Stimulated activated naive CD8-positive, alpha-beta T cell treated with anti-CD3 and anti-CD28 coated beads, Interleukin-15, amount 100 ng/mL, for 72 hours (primary cell): ENCODE data around the gene GSAP.

ENCODE experiments used
- ATAC-seq: fragments of 150-1000 bp; cut with Tn5 transposase; 2 replicates; pipeline ENCODE4 v1.10.0; 2021; ENCODE audit warnings: mild to moderate bottlenecking, moderate library complexity
- DNase-seq, 2 donors: peaks; one replicate each; pipeline ENCODE4 v3.0.0; 2021 to 2022
- H3K27ac Mint-ChIP-seq, 2 donors: one replicate each; pipeline ENCODE4 v1.8.0; 2022; ENCODE audit warnings: mild to moderate bottlenecking in 2 of 2, mixed read lengths in 2 of 2, moderate library complexity in 2 of 2
- H3K27me3 Mint-ChIP-seq: one replicate; pipeline ENCODE4 v1.8.0; 2022; ENCODE audit warnings: mixed read lengths
- H3K4me1 Mint-ChIP-seq: one replicate; pipeline ENCODE4 v1.8.0; 2022; ENCODE audit warnings: mild to moderate bottlenecking, mixed read lengths
- H3K4me3 Mint-ChIP-seq, 2 donors: one replicate each; pipeline ENCODE4 v1.8.0; 2022; ENCODE audit warnings: mild to moderate bottlenecking in 2 of 2, mixed read lengths in 2 of 2, moderate library complexity in 1 of 2
- H3K9me3 Mint-ChIP-seq, 2 donors: one replicate each; pipeline ENCODE4 v1.8.0; 2022; ENCODE audit warnings: mixed read lengths in 2 of 2

The GSAP gene

DNA sequence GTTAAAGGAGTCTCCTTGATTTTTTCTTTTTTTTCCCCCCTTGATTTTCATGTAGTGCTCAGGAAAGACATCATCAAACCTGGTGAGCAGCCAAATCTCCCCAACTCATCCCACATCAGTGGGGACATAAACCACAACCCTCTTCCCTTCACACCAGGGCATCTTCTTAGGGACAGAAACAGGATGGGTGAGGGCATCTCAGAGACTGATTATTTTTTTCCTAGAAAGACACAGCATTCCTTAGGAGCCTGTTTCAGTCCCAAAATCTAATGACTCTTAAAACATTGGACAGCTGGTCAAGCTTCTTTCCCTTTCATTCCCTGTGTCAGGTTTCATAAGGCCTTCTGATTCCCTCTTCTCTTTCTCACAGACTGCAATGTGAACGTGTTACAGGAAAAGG, 31.5 kb upstream of the GSAP start:
- no peaks in the 10 kb centered on the region for H3K27me3 Mint-ChIP-seq
- H3K9me3 Mint-ChIP-seq: peaks cover 0 to 5% of the 10 kb centered on the region in 2 donors
- H3K4me3 Mint-ChIP-seq: no peak overlapping the region
- ATAC-seq: no peak
- no peak overlapping the region for H3K27ac Mint-ChIP-seq
- no peak for DNase-seq
- peaks cover 7% of the 10 kb centered on the region for H3K4me1 Mint-ChIP-seq

DNA sequence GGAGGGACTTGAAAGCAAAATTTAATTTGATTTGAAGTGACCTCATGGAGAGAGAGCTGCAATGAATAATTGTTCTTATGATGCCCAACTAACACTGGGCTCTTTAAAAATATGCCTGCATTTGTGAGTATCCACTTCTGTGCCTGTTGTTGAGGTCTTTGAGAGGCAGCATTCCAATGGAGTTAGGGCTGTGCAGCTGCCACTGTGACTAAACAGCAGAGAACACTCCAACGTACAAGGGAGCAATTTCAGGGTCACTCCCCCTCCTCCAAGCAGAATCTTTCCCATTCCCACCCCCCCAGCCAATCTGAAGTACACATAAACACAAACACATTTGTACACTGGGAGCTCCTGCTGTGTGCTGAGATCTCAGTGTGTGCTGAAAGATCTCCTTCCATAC, 28.0 kb upstream of the GSAP start:
- Mint-ChIP-seq H3K4me1 (peaks cover 7% of the 10 kb centered on the region), H3K9me3 (peaks cover 0 to 3% of the 10 kb centered on the region in 2 donors), H3K27ac (no peak overlapping the region), H3K27me3 (no peaks in the 10 kb centered on the region), H3K4me3 (no peak overlapping the region)
- DNase-seq: no peak
- no peak for ATAC-seq

DNA sequence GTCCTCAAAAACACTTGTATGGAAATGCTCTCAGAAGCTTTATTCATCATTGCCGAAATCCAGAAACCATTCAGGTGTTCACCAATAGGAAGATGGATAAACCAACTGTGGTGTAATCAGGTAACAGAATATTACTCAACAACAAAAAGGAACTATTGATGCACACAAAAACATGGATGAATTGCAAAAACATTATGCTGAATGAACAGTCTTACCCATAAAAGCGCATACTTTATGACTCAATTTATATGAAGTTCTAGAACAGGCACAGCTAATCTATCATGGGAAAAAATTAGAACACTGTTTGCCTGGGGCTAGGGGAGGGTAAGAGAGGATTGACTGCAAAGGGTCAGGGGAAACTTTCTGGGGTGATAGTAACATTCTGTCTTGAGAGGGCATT, 26.9 kb upstream of the GSAP start:
- no peak overlapping the region for H3K4me3 Mint-ChIP-seq
- H3K27me3 Mint-ChIP-seq: no peaks in the 10 kb centered on the region
- DNase-seq (no peak), ATAC-seq (no peak)
- peak overlapping the region; percentile 24 to 84 for H3K27ac Mint-ChIP-seq
- no peaks in the 10 kb centered on the region for H3K9me3 Mint-ChIP-seq
- H3K4me1 Mint-ChIP-seq: peaks cover 7% of the 10 kb centered on the region

DNA sequence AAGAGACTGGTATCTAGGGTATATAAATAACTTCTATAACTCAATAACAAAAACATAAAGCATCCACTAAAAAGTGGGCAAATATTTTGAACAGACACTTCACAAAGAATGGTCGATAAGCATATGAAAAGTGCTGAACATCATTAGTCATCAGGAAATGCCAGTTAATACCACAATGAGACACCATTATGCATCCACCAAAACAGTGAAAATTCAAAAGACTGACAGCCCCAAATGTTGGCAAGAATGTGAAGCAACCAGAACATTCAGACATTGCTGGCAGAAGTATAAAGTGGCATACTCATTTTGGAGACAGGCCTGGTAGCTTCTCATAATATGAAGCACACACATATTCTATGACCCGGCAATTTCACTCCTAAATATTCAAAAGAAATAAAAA, 26.5 kb upstream of the GSAP start:
- no peaks in the 10 kb centered on the region for H3K9me3 Mint-ChIP-seq
- ATAC-seq (no peak), DNase-seq (no peak)
- no peak overlapping the region for H3K27ac Mint-ChIP-seq
- H3K4me3 Mint-ChIP-seq: no peak overlapping the region
- H3K4me1 Mint-ChIP-seq: peaks cover 4% of the 10 kb centered on the region
- no peaks in the 10 kb centered on the region for H3K27me3 Mint-ChIP-seq

DNA sequence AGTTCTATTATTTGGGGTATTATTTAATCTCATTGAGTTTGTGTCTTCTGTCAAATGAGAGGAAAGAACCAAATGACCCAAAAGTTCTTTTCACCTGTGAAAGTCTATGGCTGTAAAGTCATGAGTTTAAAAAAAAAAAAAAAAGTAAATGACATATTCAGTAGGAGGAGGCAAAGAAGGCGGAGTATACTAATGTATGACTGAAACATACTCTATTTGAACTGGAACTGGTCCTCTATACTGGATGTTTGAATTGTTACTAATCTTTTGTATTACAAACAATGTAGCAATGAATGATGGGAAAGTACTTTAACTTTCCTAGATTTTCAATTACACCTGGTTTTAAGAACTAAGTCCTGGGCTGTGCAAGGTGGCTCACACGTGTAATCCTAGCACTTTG, 24.9 kb upstream of the GSAP start:
- no peak for DNase-seq
- H3K4me3 Mint-ChIP-seq: no peak overlapping the region
- no peak overlapping the region for H3K27ac Mint-ChIP-seq
- ATAC-seq: no peak
- H3K27me3 Mint-ChIP-seq: no peaks in the 10 kb centered on the region
- no peaks in the 10 kb centered on the region for H3K4me1 Mint-ChIP-seq
- no peaks in the 10 kb centered on the region for H3K9me3 Mint-ChIP-seq

DNA sequence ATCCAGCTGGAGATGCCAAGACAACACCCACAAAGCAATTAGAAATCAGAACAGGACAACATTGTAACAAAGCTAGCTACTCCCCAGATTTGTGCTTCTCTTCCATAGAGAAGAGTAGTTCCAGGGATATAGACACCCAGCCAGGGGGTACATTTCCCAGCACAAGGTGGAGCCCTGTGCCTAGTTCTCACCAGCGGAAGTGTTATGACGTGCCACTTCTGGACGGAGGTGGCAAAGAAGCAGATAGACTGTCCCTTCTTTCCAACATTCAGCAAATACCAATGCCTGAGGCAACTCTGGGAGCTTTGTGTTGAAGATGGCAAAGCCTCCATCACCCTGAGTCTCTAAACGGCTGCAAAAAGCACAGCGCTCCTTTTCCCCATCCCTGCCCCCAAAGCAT, 23.4 kb upstream of the GSAP start:
- Mint-ChIP-seq H3K9me3 (no peaks in the 10 kb centered on the region), H3K4me1 (no peaks in the 10 kb centered on the region), H3K27me3 (no peaks in the 10 kb centered on the region), H3K27ac (no peak overlapping the region), H3K4me3 (no peak overlapping the region)
- ATAC-seq (no peak), DNase-seq (no peak)

DNA sequence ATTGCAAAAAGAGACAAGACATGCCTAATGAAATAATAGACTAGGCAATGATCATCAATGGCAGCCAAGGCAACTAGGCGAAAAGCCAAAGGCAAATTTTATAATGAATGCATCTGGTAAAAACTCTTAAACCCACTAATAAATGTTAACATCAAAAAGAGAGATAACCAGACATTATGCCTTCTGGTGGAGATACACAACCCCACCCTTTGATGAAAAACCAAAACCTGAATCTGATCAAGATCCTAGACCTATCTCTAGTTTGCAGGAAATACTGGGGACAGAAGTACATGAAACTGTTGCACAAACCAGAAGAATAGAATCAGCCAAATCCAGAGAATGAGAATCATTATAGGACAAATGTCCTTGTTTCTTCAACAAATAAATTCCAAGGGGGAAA, 22.0 kb upstream of the GSAP start:
- H3K9me3 Mint-ChIP-seq: no peaks in the 10 kb centered on the region
- H3K27ac Mint-ChIP-seq: no peak overlapping the region
- DNase-seq (no peak), ATAC-seq (no peak)
- no peaks in the 10 kb centered on the region for H3K27me3 Mint-ChIP-seq
- no peak overlapping the region for H3K4me3 Mint-ChIP-seq
- H3K4me1 Mint-ChIP-seq: no peaks in the 10 kb centered on the region

DNA sequence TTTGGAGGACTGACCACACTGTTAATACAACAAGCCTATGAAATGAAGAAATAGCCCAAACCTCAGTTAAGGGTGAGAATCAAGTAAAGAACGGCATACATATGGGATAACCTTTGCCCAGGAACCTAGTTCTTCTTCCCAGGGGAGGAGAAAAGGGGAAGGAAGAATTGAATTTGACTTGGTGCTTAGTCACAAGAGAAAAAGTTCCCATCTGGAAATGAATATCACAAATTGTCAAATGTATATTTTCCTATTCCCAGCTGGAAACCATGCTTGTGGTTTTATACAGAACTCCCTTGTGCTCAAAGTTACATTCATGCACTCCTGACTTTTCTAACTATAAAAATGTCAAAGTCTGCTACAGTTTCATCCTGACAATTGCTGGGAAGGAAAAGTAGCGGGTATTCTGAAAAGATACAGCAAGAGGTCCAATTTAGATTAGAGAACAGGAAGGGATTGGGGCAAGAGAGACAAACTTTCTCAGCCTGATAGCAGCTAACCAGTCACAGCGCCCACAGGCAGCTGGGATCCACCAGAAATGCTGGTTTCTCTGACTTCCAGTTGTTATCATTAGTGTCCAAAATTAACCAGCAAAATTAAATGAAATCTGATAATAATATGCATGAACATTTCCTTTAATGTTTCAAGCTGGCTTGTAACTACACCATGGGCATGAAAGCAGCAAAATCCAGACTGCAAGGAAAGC, 18.6 kb upstream of the GSAP start:
- Mint-ChIP-seq H3K27me3 (no peaks in the 10 kb centered on the region), H3K4me1 (peaks cover 13% of the 10 kb centered on the region), H3K9me3 (no peaks in the 10 kb centered on the region), H3K4me3 (no peak overlapping the region), H3K27ac (peak overlapping the region in 1 of 2 donors; percentile 86)
- no peak for DNase-seq
- no peak for ATAC-seq

DNA sequence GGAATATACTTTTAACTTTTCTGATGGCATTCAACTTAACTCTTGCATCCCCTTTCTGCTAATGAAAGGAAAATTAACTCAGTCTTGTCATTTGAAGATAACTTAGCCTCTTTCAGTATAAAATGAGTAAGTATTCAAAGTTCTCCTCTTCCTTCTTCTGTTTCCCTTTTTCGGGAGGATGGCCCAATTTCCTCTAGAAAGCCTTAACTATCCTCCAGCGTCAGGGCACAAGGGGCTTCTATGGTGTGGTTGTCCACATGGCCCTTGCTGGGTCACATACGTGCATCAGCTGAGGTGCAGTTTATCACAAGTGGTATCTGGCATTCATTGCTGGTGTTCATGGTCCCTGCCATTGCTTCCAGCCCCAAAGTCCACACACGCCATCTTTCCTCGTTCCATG, 17.8 kb upstream of the GSAP start:
- ATAC-seq (no peak), DNase-seq (no peak)
- H3K27me3 Mint-ChIP-seq: no peaks in the 10 kb centered on the region
- H3K4me1 Mint-ChIP-seq: peaks cover 21% of the 10 kb centered on the region
- no peak overlapping the region for H3K4me3 Mint-ChIP-seq
- H3K27ac Mint-ChIP-seq: no peak overlapping the region
- H3K9me3 Mint-ChIP-seq: no peaks in the 10 kb centered on the region

DNA sequence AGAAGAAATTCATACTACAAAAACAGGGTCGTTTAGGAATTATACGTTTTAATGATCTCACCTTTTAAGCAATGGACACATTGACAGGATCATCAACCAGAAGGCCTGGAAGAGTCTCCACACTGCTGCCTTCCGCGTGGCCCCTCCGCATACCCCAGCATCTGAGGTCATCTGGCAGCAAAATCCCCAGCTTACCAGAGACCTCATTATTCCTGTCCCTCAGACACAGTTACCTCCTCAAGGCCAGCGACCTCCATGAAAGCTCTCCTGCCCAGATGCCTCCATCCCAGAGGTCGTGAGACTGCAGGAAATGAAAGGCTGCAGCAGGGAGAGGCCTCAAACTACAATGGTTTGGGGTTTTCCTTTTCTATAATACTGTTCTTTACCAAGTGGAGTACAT, 14.8 kb upstream of the GSAP start:
- Mint-ChIP-seq H3K4me3 (no peak overlapping the region), H3K4me1 (peaks cover 48% of the 10 kb centered on the region), H3K9me3 (no peaks in the 10 kb centered on the region), H3K27ac (peak overlapping the region in 1 of 2 donors; percentile 19), H3K27me3 (no peaks in the 10 kb centered on the region)
- DNase-seq (no peak), ATAC-seq (no peak)

DNA sequence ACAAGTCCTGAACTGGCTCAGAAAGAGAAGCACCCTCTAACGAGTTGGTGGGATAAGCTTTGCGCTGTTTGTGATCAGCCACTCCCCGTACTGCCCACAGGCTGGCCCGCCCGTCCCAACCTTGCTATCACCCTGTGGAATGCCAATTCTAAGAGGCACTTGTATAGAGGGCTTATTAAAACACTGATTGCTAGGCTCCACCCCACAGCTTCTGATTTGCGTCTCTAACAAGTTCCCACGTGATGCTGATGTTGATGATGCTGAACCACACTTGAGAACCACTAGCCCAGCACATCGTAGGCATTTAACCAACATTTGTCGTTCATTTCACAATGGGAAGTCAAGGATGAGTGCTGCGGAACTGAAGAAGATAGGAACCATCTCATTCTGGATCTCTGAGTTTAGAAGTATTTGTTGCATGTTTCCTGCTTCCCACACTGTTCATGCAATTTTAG, 12.7 kb upstream of the GSAP start:
- DNase-seq (no peak), ATAC-seq (no peak)
- Mint-ChIP-seq H3K27ac (peak overlapping the region in 1 of 2 donors; percentile 88), H3K9me3 (no peaks in the 10 kb centered on the region), H3K4me1 (peaks cover 48% of the 10 kb centered on the region), H3K4me3 (no peak overlapping the region), H3K27me3 (no peaks in the 10 kb centered on the region)

DNA sequence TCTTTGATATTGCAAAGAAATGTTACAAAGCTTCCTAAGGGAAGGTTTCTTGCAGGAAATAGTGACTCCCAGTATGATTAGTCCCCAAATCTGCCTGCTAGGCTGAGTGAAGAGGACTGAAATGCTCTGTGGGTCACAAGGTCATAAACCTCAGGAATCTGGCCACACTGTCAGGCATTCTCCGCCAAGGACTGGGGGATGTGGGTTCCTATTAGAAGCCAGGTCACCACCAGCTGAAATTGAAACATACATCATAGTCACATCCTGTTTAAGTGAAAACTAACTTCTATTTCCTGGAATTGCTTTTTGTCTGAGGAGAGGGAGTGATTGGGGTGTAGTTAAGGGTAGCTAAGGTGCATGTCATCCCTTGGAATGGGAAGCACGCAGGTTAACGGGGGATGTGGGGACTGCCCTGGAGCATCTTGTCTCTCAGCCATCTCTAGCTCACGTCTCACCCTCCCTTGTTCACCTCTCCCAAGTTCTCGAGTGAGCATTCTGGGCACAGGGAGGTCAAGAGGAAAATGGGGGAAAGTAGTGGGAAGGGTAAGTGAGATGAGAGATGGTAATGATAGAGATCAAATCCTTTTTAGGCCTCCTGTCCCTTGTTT, 12.0 kb upstream of the GSAP start:
- H3K9me3 Mint-ChIP-seq: no peaks in the 10 kb centered on the region
- peak overlapping the region; percentile 60 to 65 for H3K4me3 Mint-ChIP-seq
- peak in 1 of 2 donors; percentile 18 for DNase-seq
- no peaks in the 10 kb centered on the region for H3K27me3 Mint-ChIP-seq
- peak; percentile 87 for ATAC-seq
- peak overlapping the region; percentile 91 to 97 for H3K27ac Mint-ChIP-seq
- H3K4me1 Mint-ChIP-seq: peaks cover 48% of the 10 kb centered on the region

DNA sequence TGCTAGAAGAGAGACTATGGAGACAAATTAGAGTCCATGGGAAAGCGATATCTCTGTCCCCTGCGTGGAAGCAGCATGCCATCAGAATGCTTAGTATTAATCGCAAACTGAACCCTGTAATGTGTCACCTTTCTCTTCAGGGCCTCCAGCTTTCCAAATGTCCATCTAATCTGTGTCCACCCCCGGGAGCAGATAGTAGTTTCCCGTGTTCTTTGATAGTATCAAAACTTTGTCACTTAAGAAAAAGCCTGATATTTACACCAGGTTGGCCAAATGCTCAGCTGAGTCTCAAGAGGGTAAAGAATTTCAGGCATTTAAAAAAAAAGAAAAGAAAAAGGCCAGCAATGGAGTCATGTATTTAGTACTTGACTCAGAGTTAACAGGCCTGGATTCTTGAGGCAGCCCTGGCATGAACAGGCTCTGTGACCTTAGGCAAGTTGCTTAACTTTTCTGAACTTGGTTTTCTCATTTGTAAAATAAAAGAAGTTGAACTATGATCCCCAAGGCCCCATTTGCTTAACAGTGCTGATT, 10.4 kb upstream of the GSAP start:
- H3K27ac Mint-ChIP-seq: peak overlapping the region in 1 of 2 donors; percentile 1
- H3K4me3 Mint-ChIP-seq: no peak overlapping the region
- no peaks in the 10 kb centered on the region for H3K9me3 Mint-ChIP-seq
- DNase-seq (no peak), ATAC-seq (no peak)
- peaks cover 48% of the 10 kb centered on the region for H3K4me1 Mint-ChIP-seq
- H3K27me3 Mint-ChIP-seq: peaks cover 9% of the 10 kb centered on the region

DNA sequence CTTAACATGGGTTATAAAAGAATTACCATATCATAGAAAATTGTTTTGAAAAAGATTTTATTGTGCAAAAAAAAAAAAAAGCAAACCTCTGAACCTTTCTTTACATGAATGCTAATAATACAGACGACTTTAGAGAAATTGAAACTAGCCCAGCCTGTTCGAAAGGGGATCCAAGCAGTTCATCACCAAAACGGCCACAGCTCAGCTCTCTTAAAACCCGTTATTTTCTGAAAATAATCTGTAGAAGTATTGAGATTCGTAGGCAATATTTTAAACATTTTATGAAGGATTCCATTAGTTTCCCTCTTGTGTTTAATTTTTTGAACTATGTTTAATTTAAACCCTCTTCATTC, 9.9 kb upstream of the GSAP start:
- Mint-ChIP-seq H3K27ac (no peak overlapping the region), H3K27me3 (peaks cover 9% of the 10 kb centered on the region), H3K4me1 (peaks cover 45% of the 10 kb centered on the region), H3K9me3 (no peaks in the 10 kb centered on the region), H3K4me3 (no peak overlapping the region)
- ATAC-seq (no peak), DNase-seq (no peak)

DNA sequence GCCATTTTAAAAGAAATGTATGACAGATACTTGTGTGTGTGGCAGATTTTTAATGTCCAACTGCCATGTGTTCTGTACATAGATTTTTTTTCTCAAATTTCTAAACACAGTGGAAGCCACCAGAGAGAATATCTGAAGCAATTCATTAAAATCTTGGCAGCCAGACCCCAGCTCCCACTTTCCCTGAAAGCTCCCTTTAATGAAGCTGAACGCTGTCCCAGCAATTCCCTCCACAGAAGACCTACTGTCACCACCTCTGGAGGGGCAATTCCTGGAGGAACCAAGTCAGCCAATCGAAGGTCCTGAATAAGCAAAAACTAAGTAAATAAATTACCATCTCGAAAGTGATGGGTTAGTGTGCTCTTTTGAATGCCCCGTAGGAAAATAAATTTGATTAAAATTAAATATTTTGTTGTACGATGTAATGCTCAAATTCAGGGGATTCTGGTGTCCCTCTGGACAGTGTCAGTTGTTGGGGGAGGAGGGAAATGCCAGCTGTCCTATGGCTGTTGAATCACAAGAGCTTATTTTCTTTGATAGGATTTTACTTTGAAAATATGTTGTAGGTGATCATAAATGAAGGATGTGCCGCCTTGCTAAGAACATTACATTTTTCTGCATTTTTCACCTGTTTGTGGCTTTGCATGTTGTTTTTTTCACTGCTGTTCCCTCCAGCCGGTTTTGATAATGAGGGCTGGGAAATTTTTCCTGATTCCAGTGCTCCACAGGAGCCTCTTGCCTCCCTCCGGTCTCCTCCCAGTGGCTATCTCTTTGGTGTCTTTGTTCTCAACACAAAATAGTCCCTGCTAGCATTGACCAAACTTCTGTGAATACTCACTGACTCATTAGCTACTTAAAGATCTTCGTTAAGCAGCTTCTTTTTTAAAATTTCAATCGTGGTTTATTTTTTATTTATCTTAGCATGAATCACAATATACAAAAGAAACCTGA, 9.2 kb upstream of the GSAP start:
- ATAC-seq: no peak
- H3K4me1 Mint-ChIP-seq: peaks cover 40% of the 10 kb centered on the region
- H3K9me3 Mint-ChIP-seq: no peaks in the 10 kb centered on the region
- no peak overlapping the region for H3K4me3 Mint-ChIP-seq
- DNase-seq: no peak
- H3K27me3 Mint-ChIP-seq: peaks cover 9% of the 10 kb centered on the region
- no peak overlapping the region for H3K27ac Mint-ChIP-seq

DNA sequence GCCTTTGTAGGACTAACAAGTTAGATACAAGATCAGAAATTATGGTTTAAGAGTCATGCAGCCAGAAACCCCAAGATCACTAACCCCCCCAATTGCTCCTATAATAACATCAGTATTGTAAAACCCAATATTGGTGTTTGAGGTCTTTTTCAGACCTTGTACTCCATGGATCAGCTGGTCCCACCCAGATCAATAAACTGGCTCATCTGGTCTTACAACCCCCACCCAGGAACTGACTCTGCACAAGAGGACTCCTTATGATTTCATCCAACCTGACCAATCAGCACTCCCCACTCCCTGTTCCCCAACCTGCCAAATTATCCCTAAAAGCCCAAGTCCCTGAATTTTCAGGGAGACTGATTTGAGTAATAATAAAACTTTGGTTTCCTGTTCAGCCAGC, 6.4 kb upstream of the GSAP start:
- DNase-seq: no peak
- no peak overlapping the region for H3K27ac Mint-ChIP-seq
- H3K9me3 Mint-ChIP-seq: no peaks in the 10 kb centered on the region
- H3K27me3 Mint-ChIP-seq: peaks cover 17% of the 10 kb centered on the region
- ATAC-seq: no peak
- H3K4me1 Mint-ChIP-seq: peaks cover 33% of the 10 kb centered on the region
- no peak overlapping the region for H3K4me3 Mint-ChIP-seq
